Activated T-cell treated with anti-CD3 and anti-CD28 coated beads for 1 hour (primary cell): ENCODE data around the gene TBL1Y.
"Not testable (repeated sequence)": the region's sequence is repeated elsewhere in the genome, so short reads cannot be mapped to it uniquely, and the experiment has no call there.

Experiments used
- DNase-seq: peaks from one replicate; pipeline ENCODE4 v3.0.0-alpha.2; 2020; ENCODE audit warnings: low read depth

The TBL1Y gene

GRCh38 chrY:7080548-7080947 lies 170.1 kb downstream of the TBL1Y start:
- DNase-seq = not testable (repeated sequence)

- DNase-seq = peak; percentile 66
Observed at GRCh38 chrY:7085606-7086005, 175.1 kb downstream of the TBL1Y start.

GRCh38 chrY:7092836-7093235 lies 182.3 kb downstream of the TBL1Y start:
- DNase-seq = no peak

- no peak for DNase-seq
Observed at GRCh38 chrY:7094365-7094764, 183.9 kb downstream of the TBL1Y start.

GRCh38 chrY:7097021-7097420 lies 186.5 kb downstream of the TBL1Y start:
- DNase-seq = no peak

GRCh38 chrY:7099742-7100141 lies 189.2 kb downstream of the TBL1Y start:
- DNase-seq = no peak

- DNase-seq = no peak
Observed at GRCh38 chrY:7102680-7103079, 192.2 kb downstream of the TBL1Y start.

GRCh38 chrY:7107179-7107578 lies 196.7 kb downstream of the TBL1Y start:
- no peak for DNase-seq

- DNase-seq = no peak
Observed at GRCh38 chrY:7110086-7110485, 199.6 kb downstream of the TBL1Y start.

- no peak for DNase-seq
Observed at GRCh38 chrY:7115871-7116270, 205.4 kb downstream of the TBL1Y start.

GRCh38 chrY:7122202-7122601 lies 211.7 kb downstream of the TBL1Y start:
- no peak for DNase-seq

GRCh38 chrY:7125136-7126056 lies 214.9 kb downstream of the TBL1Y start:
- no peak for DNase-seq

- DNase-seq = no peak
Observed at GRCh38 chrY:7128211-7128610, 217.7 kb downstream of the TBL1Y start.
